Skin epidermis (tissue), 12 donors: ENCODE results near the gene BBX.

Experiments used
- H3K27ac ChIP-seq, 21 experiments: fragments of 200-600 bp; sonication (generic) in 11 of 21; one replicate each; pipeline ENCODE4 v1.5.0; 2020; ENCODE audit warnings: mild to moderate bottlenecking in 3 of 21, inconsistent platforms in 2 of 21, moderate library complexity in 2 of 21
- H3K4me3 ChIP-seq, 7 experiments: fragments of 200-600 bp; sonication (generic) in 2 of 7; one replicate each; pipeline ENCODE4 v1.5.0; 2020; ENCODE audit warnings: inconsistent platforms in 2 of 7, mild to moderate bottlenecking in 2 of 7, moderate library complexity in 1 of 7

Gene BBX

DNA sequence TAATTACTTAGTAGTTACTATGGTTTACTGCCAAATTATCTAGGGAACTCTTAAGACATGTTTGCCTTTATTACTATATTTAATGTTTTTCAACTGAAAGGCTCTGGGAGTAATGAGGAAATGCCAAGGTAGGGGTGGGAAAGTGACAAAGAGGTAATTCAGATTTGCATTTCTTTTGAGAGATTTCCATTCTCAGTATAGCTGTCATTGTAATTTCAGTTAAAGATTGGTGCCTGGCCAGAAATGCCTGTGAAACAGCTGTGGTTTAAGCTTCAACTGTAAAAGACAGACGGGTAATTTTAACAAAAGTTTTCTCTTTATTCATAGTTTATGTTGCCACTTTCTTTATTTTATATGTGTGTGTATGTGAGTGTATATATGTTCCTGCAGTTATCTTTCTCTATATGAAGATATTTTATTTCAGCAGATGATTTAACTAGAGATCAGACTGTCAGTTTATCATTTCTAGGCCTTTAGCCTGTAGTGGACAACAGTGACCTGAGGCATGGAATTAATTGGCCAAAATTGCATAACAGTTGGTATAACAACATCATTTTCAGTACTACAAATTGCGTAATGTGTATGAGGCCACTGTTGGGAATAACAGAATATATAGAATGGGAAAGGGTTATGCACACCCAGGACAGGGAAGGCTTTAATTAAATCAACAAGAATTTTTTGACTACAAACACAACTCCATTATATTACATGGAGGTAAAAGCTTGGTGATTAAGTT, 119.0 kb downstream of the BBX start:
- Histone ChIP-seq H3K4me3 (no peak overlapping the region), H3K27ac (peak overlapping the region in 2 of 21 experiments; percentile 9 to 26)

DNA sequence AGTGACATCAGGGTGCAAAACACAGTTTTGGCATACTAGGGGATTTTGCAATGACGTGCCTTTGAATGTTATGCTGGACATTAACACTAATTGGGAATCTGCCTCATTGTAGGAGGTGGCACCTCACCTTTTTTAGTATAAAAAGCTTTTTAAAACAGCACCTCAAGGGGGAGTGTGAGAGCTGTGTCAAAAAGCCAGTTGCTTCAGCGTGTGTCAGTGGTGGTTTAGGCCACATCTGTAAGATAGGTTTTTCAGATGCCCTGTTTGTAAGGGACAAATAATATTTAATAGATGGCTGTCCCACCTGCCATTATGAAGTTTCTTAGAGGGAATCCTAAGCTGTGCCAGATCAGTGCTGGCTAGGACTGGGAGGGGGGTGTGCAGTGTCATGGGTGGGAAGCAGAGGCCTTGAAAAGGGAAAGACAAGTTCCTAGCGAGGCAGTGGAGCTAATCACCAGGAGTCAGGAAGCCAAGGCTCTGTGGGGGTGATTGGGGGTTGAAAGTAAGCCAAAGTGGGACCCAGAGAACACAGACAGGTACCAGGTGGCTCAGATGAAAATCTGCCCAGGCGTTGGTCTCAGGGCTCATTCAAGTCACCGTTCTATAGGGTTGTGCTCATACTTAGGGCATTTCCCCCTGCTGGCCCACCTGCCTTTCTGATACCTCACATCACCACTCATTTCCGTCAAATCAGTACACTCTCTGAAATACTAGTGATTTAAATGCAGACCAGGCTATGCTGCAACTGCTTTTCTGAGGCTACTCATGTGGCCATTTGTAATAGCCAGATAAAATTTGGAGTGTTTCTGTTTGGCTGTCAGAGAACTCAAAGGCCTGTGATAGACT, 120.5 kb downstream of the BBX start:
- no peak overlapping the region for H3K4me3 ChIP-seq

DNA sequence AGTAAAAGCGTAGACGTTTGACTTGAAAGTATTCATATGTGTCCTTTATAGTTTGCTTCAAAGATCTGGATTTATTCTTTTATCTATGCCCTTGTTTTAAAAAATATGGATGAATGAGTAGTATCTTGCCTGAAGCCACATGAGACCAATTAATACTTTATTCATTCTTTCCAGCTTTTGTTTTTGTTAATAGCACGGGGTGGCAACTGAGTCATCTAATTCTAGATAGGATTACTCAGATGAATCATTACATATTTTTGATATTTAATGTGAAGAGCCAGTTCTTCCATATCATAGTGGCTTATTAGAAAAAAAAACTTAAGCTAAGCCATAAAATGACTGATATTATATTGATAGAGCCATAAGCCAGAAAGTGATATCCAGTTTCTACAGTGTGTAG, 121.9 kb downstream of the BBX start:
- Histone ChIP-seq H3K4me3 (no peak overlapping the region), H3K27ac (no peak overlapping the region)

More for the DNA sequence above, 120.5 kb downstream of the BBX start:
- no peak overlapping the region for H3K27ac ChIP-seq

DNA sequence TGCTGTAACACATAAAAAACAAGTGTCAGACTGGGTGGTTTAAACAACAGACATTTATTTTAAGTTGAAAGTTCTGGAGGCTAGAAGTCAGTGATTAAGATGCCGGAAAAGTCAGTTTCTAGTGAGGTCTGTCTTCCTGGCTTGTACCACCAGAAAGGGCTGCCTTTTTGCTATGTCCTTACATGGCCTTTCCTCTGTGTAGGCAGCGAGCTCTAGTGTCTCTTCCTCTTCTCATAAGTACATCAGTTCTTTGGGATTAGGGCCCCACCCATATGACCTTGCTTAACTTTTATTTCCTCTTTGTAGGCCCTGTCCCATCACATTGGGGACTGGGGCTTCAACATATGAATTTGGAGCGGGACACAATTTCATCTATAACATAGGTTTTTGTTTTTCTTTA, 128.0 kb downstream of the BBX start:
- no peak overlapping the region for H3K27ac ChIP-seq

DNA sequence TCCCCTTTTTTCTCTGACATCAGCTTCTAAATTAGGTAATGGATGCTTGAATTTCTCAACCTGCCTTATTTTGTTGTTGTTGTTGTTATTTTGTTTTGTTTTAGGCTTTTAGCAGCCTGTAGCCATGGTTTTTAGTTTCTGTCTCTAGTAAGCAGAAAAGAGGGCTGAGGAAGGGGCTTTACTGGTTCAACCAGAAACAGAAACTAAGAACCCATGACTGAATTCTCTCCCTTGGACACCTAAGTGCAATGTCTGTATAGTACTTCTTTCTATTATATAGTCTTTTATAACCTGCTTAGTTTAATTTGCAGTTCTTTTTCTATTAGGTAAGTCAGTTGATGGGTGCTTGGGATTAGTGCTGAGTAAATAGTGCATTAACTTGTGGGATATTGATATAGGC, 129.0 kb downstream of the BBX start:
- no peak overlapping the region for H3K27ac ChIP-seq

More for the DNA sequence above, 128.0 kb downstream of the BBX start:
- no peak overlapping the region for H3K4me3 ChIP-seq

DNA sequence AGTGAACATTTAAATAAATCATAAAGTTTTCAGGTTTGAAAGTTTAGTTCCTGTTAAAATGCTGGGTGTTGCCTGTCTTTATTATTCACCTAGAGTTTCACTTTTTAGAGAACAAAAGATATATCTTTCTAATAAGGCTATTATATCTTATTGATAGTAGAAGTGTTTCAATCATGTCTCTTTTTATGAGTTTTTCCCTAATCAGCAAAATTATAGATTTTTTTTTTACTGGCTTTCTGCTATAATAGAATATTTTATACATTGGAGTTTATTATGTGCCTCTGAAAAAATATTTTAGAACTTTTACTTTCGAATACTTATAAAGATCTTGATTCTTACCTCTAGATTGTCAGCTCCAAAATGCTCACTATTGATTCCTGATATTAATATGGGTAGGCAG, 131.5 kb downstream of the BBX start:
- Histone ChIP-seq H3K4me3 (no peak overlapping the region), H3K27ac (no peak overlapping the region)

More for the DNA sequence above, 129.0 kb downstream of the BBX start:
- no peak overlapping the region for H3K4me3 ChIP-seq

DNA sequence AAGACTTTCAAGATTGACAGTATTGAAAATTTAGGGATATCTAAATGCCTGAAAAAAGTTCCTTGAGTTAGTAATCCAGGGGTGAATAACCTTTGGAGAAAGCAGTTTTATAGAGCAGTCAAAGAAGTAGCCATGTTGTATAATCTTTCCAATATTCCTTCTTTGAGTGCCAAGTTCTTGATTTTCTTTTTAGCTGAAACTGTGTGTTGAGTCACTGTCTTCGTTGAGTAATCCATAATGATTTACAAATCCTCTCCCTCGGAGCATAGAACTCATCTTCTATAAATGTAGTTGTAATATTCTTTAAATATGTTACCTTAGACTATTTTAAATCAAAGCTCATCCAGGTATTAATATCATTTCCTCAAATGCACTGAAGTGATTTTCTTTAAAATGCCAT, 135.2 kb downstream of the BBX start:
- Histone ChIP-seq H3K4me3 (no peak overlapping the region), H3K27ac (no peak overlapping the region)

DNA sequence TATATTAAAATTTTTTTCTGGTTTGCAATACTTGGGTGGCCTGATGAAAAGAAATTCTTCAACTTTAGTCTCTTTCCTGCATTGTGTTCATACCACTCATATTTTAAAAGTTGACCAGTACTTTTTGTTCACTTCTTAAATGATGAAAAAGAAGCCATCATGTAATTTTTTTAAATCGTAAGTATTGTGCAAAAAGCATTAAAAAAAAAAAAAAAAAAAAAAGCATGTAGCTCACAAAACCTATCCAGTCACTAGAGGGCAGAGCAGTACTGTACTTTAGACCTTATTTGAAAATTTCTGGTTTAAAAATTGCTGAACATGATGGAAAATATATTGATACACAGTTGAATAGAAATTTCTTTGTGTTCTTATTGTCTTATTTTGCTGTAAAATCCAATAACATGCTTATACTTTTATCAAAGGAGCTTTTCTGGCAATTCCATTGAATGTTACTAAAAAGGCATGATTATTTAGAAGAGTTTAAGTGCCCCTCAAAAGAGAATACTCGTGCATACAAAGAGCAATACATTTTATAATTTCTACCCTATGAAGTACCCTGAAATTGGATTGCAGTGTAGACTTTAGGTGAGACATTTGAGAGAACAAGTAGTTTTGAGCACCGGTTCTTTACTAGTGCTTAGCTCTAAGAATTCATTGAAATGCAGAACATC, 137.7 kb downstream of the BBX start:
- Histone ChIP-seq H3K27ac (no peak overlapping the region), H3K4me3 (no peak overlapping the region)

DNA sequence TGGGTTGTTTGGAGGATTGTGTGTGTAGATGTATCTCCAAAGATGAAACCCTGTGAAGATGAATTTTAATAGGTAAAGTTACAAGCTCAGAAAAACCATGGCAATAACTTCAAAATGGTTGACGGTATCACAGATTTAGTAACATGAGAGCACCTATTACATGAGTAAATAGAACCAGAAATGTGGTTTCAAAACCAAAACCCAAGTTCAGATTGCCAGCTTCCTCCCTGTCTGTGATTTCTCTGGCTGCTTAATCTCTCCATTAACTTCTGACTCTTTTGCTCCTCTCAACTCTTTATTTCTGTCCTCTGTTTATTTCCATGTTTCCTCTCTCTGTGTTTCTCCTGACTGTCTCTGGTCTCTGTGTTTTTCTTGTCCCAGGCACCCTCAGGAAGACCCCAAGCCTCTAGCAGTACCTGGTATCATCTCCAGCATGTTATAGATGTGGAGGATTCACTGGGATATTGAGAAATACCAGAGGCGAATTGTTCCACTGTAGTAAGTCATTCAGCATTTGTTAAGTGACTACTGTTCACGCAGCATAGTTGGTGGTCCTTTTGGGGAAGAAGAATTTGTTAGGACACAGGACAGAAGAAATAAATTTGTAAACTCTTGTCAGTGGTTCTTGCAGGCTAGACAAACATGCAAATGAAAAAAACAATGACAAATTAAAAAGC, 138.8 kb downstream of the BBX start:
- H3K27ac ChIP-seq, result peak overlapping the region in 5 of 21 experiments; percentile 20 to 63 (median 46)
- no peak overlapping the region for H3K4me3 ChIP-seq

DNA sequence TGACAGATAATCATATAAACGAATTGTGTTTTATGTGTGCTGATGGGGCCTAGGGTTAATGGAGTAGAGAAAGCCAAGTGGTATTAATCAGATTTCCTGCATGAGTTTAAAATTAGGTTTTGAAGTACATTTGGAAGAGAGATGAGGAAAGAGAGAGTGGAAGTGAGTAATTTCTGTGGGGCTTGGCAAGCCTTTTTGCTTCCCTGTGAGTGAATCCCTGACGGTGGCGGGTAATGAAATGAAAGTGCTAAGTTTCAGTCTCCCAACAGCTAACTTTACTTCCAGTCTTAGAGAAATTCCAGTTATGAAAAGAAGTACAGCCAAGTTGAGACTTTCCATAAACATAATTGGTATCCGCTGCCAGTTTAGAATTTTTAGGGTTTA, 139.4 kb downstream of the BBX start:
- Histone ChIP-seq H3K27ac (peak overlapping the region in 6 of 21 experiments; percentile 10 to 63 (median 42)), H3K4me3 (no peak overlapping the region)

DNA sequence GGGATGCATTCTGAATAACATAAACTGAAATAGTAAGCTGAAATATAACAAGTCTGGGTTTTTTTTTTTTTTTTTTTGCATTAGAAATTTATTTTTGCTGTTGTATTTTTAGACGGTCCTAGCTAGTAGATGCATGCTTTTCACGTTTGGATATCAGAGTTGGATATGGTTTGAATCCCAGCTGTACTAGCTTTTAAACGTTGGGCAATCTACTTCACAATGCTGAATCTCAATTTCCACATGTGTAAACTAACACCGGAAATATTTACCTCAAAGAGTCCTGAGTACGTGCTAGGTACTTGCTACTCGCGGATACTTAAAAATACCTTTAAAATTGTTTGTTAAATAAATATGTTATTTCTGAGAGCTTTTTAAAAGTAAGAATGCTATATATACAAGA, 139.8 kb downstream of the BBX start:
- Histone ChIP-seq H3K27ac (peak overlapping the region in 1 of 21 experiments; percentile 10), H3K4me3 (no peak overlapping the region)

DNA sequence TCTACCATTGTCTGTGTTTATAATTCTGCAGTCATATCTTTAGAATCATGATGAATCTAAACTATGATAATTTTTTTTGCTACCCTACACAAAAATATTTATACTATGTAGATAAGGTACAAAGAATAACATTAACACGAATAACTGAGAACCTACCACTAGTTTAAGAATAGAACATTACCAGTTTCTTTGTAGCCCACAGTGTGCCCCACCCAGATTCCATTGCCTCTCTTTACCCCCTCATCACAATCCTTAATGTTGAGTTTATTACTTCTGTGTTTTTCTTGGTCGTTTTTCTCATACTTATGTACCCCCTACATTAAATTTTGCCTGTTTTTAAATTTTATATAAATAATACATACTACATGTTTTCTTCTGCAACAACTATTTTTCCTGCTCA, 140.5 kb downstream of the BBX start:
- H3K27ac ChIP-seq, result no peak overlapping the region
- H3K4me3 ChIP-seq, result no peak overlapping the region

DNA sequence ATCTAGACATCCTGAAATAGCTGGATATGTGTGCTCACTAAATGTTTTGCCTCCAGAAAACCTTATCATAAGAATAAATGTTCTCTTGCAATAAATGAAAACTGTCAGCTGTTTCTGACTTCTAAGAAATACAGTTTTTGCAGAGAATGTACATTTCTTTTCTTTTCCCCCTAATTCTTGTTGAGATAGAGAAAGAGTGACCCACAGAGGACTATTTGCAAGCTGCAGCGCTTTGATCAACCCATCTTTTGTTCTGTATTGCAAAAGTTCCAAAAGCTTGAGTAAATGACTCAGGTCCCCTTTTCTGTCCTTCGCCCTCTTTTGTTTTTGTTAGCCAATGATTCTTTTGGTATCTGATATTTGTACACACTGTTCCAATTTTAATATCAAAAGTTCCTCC, 141.9 kb downstream of the BBX start:
- H3K4me3 ChIP-seq, result no peak overlapping the region

DNA sequence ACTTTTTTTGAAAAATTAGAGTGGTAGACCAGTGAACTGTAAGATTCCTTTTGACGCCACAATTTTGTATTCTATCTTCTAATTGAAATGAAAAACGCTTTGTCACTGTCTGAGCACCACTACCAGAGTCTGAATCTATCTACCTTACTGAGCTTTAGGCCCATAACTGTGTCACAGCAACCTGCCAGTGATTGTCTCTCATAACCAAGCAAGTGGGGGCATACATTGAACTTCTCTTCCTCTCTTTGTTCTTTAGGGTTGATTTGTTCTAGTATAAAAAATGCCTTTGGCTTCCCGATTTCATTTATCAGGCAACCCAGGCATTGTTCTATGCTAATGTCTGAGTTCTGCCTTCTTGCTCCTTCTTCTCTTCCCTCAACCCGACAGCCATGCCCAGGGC, 142.6 kb downstream of the BBX start:
- Histone ChIP-seq H3K27ac (no peak overlapping the region), H3K4me3 (no peak overlapping the region)

More for the DNA sequence above, 141.9 kb downstream of the BBX start:
- H3K27ac ChIP-seq, result no peak overlapping the region

DNA sequence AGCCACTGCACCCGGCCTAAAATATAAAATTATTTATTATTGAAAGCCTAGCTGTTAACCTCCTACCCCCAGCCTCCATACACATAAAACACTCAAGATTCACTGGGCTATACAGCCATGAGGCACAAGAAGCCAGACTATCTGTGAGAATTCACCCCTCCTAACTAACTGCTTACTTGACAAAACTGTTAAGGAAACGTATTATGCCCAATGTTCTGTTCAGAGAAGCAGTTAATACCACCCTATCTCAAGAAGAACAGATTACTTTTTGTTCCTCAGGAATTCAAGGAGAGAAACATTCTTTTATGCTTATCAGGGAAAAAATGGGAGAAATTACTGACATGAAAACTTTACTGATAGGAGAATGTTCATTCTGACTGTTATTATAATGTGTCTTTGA, 144.1 kb downstream of the BBX start:
- Histone ChIP-seq H3K27ac (no peak overlapping the region), H3K4me3 (no peak overlapping the region)

DNA sequence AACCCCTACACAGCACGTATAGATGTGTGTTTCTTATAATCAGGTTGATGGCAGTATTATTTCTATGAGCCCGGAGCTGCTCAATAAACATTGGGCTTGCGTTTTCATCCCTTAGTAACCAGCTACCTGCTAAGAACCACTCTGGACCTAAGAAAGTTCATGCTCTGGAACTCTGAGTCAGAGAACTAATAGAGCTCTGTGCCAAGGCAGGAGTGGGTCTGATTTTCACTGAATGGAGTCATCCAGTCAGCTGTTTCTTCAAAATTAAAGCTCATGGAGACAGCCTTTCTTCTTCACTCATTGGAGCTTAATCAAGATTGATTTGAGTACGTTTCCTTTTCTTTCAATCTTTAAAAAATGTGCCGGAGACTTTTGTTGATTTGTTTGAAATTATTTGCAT, 145.7 kb downstream of the BBX start:
- no peak overlapping the region for H3K27ac ChIP-seq
- H3K4me3 ChIP-seq, result no peak overlapping the region

DNA sequence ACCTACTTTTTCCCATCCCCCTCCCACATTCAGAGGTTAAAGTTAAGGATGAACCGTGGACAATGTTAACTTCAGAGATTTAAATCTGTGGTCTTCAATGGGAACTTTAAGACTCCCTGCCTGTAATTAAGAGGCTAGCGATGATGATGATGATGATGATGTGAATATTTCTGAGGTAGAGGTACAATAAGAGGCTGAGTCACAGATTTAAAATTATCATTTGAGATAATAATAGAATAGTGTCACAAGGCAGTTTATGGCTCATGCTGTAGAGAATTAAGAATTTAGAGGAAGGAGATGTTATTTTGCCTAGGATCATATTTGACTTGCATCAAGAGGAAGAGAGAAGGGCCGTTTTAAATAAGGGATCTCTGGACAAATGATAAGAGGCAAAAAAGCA, 146.2 kb downstream of the BBX start:
- no peak overlapping the region for H3K27ac ChIP-seq
- no peak overlapping the region for H3K4me3 ChIP-seq

DNA sequence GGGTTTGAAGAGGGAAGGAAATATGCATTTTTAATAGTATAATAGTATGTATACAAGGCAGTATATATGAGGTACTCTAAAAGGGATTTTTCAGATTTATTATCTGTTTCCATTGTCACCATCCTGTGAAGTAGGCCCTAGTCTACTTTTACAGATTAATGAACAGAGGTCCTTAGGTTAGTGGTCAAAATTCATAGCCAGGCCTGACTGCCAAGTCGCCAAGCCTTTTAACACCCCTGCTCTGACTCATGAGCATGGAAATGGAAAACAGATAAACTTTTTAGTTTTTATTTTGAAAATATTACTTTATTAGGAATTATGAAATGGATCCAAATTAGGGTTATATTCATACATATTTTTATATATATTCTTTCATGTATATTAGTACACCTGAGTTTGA, 146.9 kb downstream of the BBX start:
- Histone ChIP-seq H3K4me3 (no peak overlapping the region), H3K27ac (no peak overlapping the region)

DNA sequence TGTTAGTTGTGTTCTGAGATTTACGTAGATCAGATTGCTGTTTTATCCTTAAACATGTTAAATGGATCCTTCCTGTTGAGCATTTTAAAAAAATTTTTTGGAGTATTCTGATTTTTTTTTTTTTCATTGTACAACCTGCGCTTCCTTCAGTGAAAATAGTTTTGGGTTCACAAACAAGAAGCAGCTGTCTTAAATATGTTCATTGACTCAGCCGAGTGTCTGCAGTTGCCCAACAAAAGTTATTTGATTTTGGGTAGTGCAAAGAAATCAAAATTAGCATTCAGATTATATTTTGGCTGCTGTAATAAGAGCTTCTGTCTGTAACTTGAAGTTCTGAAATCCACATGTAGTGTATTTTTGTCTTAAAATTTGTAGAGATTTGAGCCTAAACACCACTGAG, 148.2 kb downstream of the BBX start:
- H3K27ac ChIP-seq, result no peak overlapping the region
- H3K4me3 ChIP-seq, result no peak overlapping the region

DNA sequence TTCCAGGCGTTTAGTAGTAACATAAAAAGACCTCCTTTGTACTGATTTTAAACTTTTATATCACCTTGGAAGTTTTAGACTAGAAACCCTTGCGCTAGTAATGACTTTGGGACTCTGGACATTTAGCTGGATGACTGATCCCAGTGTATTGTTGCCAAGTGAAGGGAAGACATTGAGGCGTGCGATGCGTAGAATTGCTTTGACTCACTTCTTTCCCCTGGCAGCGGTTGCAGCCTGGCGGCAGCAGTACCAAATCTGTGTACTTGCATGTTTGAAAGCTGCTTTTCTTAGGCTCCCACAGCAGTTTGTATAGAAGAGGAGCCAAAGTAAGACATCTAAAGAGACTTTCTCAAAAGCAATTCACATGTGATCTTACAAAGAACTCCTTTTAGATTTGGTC, 151.6 kb downstream of the BBX start:
- H3K4me3 ChIP-seq, result no peak overlapping the region
- H3K27ac ChIP-seq, result no peak overlapping the region
